Measurements from ENCODE around the gene EPHB1.

EPHB1 gene

DNA sequence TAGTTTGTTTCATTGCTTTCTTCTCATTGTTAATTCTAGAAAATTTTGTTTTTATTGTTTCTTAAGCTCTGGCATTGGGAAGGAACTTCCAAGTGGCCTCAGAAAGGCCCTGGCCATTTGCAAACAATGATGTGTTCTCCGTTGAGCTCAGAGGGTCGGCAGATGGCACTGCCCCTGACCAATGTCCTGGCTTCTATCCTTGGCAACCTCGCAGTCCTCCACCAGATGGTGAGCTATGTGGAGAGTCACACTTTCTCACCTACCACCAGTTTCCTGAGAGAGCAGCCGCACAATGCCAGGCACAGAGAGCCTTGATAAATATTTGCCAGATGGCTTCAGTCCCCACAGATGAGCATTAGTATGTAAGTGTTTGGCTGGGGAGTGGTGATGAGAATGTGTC is 343.7 kb downstream of the EPHB1 start:
- H3K4me3 ChIP-seq (ENCODE audit: low read depth, low read length) = no peak overlapping the region
- no peak for TF ChIP-seq CTCF (IDR thresholded peaks at IDR 0.05; ENCODE audit: low read depth, low read length)

GRCh38 chr3:135140591-135140990 is 345.5 kb downstream of the EPHB1 start:
- no peaks in the 10 kb centered on the region for H3K27me3 ChIP-seq (ENCODE audit: insufficient read depth, low read depth, severe bottlenecking)
- no peak overlapping the region for H3K4me3 ChIP-seq (ENCODE audit: low read depth, low read length)
- no peak overlapping the region for H3K27ac ChIP-seq
- no peaks in the 10 kb centered on the region for H3K36me3 ChIP-seq
- no peak for TF ChIP-seq CTCF (IDR thresholded peaks at IDR 0.05; ENCODE audit: low read depth, low read length)
- no peak for DNase-seq
- H3K9me3 ChIP-seq (ENCODE audit: severe bottlenecking) = no peaks in the 10 kb centered on the region

More for the DNA sequence above, 343.7 kb downstream of the EPHB1 start:
- H3K27me3 ChIP-seq (ENCODE audit: insufficient read depth, low read depth, severe bottlenecking) = no peaks in the 10 kb centered on the region
- H3K27ac ChIP-seq = no peak overlapping the region
- no peaks in the 10 kb centered on the region for H3K9me3 ChIP-seq (ENCODE audit: severe bottlenecking)
- H3K36me3 ChIP-seq = no peaks in the 10 kb centered on the region
- DNase-seq = no peak

DNA sequence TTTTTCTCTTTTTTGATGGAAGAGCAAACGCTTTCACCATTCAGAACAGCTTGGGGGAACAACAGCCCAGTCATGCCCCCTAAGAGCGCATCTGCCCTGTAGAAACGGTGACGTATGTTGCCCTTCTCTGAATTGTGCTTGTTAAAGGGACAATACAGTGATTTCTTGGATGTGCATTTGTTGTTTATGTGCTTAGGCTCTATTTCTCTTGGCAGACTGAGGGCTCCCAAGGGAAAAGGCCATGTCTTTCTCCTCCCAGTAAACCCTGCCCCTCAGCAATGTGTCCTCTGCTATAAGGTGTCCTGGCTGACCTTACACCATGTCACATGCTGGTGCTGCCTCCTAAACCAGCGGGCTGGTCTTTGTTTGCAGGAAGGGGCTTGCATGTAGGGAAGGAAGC is 346.1 kb downstream of the EPHB1 start:
- no peak for TF ChIP-seq CTCF (IDR thresholded peaks at IDR 0.05; ENCODE audit: low read depth, low read length)
- Histone ChIP-seq H3K9me3 (ENCODE audit: severe bottlenecking) (no peaks in the 10 kb centered on the region), H3K36me3 (no peaks in the 10 kb centered on the region)

DNA sequence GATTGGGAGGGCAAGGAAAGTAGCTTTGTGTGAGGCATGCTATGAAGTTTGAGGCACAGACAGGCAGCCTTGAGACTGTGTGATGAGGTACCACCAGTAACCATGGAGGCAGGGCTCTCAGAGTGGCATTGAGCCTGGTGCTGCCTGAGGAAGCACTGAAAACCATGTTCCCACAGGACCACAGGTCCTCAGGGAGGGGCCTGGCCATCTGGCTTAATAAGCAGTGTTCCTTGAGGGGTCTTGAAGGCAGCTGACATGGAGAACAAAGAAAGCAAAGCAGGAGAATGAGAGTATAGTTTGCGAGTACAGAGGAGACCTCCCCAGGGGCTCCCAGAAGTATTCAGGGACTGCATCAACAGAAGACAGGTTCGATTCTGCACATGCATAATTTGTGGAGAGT is 346.6 kb downstream of the EPHB1 start:
- Histone ChIP-seq H3K27ac (no peak overlapping the region), H3K36me3 (no peaks in the 10 kb centered on the region), H3K27me3 (ENCODE audit: insufficient read depth, low read depth, severe bottlenecking) (no peaks in the 10 kb centered on the region), H3K4me3 (ENCODE audit: low read depth, low read length) (no peak overlapping the region), H3K9me3 (ENCODE audit: severe bottlenecking) (no peaks in the 10 kb centered on the region)
- TF ChIP-seq CTCF (IDR thresholded peaks at IDR 0.05; ENCODE audit: low read depth, low read length) = no peak
- no peak for DNase-seq

More for the DNA sequence above, 346.1 kb downstream of the EPHB1 start:
- no peak overlapping the region for H3K4me3 ChIP-seq (ENCODE audit: low read depth, low read length)
- no peak for DNase-seq
- H3K27me3 ChIP-seq (ENCODE audit: insufficient read depth, low read depth, severe bottlenecking) = no peaks in the 10 kb centered on the region
- H3K27ac ChIP-seq = no peak overlapping the region

- Histone ChIP-seq H3K4me3 (ENCODE audit: low read depth, low read length) (no peak overlapping the region), H3K36me3 (no peaks in the 10 kb centered on the region), H3K9me3 (ENCODE audit: severe bottlenecking) (no peaks in the 10 kb centered on the region), H3K27me3 (ENCODE audit: insufficient read depth, low read depth, severe bottlenecking) (no peaks in the 10 kb centered on the region), H3K27ac (no peak overlapping the region)
- no peak for TF ChIP-seq CTCF (IDR thresholded peaks at IDR 0.05; ENCODE audit: low read depth, low read length)
- no peak for DNase-seq
These were observed 347.5 kb downstream of the EPHB1 start for GRCh38 chr3:135142530-135142929.

GRCh38 chr3:135143474-135143873 is 348.4 kb downstream of the EPHB1 start:
- Histone ChIP-seq H3K9me3 (ENCODE audit: severe bottlenecking) (no peaks in the 10 kb centered on the region), H3K27ac (no peak overlapping the region), H3K27me3 (ENCODE audit: insufficient read depth, low read depth, severe bottlenecking) (no peaks in the 10 kb centered on the region), H3K4me3 (ENCODE audit: low read depth, low read length) (no peak overlapping the region), H3K36me3 (no peaks in the 10 kb centered on the region)
- DNase-seq = no peak
- TF ChIP-seq CTCF (IDR thresholded peaks at IDR 0.05; ENCODE audit: low read depth, low read length) = no peak

Measured in WERI-Rb-1 (cell line).